K562 (cell line): ENCODE data around the gene ASB18.

Source experiments
- CHCHD3 ChIP-seq: fragments of 250-450 bp; sonication (Bioruptor Pico); IDR thresholded peaks from 2 replicates; pipeline ENCODE4 v2.1.2; 2022; ENCODE audit warnings: mild to moderate bottlenecking
- ETV5 ChIP-seq: sonication (generic); formaldehyde crosslinking; IDR thresholded peaks from 2 replicates; pipeline ENCODE4 v1.4.0; 2020; ENCODE audit warnings: low read depth, mild to moderate bottlenecking, missing genetic modification reagents
- RBM22 ChIP-seq: fragments of 200-400 bp; formaldehyde crosslinking; IDR thresholded peaks from 2 replicates; pipeline ENCODE4 v1.6.1; 2018; ENCODE audit warnings: low read length, low read depth; ENCODE audit not compliant: poor library complexity, severe bottlenecking
- RCOR1 ChIP-seq, 2 experiments: IDR thresholded peaks; 2 replicates each; pipeline ENCODE4 v1.6.1; 2012; ENCODE audit warnings: low read depth in 2 of 2, low read length in 2 of 2, borderline replicate concordance in 1 of 2, improper control_type of control experiment in 1 of 2
- STAG1 ChIP-seq: sonication (generic); formaldehyde crosslinking; IDR thresholded peaks from 2 replicates; pipeline ENCODE4 v1.5.0; 2020; ENCODE audit warnings: missing genetic modification reagents, borderline replicate concordance
- TF ChIP-seq, protein P1 (sequence below), 2 experiments: fragments of 450-650 bp; formaldehyde crosslinking in 1 of 2; IDR thresholded peaks; 2 replicates each; pipeline versions ENCODE4 v1.4.0 to v1.6.1; 2014 to 2020; ENCODE audit warnings: mild to moderate bottlenecking in 2 of 2, borderline replicate concordance in 1 of 2, low read depth in 1 of 2
- TF ChIP-seq, protein P2 (sequence below): fragments of 450-650 bp; formaldehyde crosslinking; IDR thresholded peaks from 2 replicates; pipeline ENCODE4 v1.4.0; 2020; ENCODE audit warnings: mild to moderate bottlenecking, mixed read lengths
- TF ChIP-seq, protein P3 (sequence below), 2 experiments: IDR thresholded peaks; 2 replicates each; pipeline ENCODE4 v1.6.1; 2011; ENCODE audit warnings: borderline replicate concordance in 1 of 2, control low read depth in 1 of 2, low read depth in 1 of 2, low read length in 1 of 2, mild to moderate bottlenecking in 1 of 2, mixed read lengths in 1 of 2, moderate library complexity in 1 of 2; ENCODE audit not compliant: insufficient read depth in 1 of 2, insufficient read length in 1 of 2, poor library complexity in 1 of 2, severe bottlenecking in 1 of 2; ENCODE audit errors: extremely low read depth in 1 of 2
- TF ChIP-seq, protein P4 (sequence below), 3 experiments: IDR thresholded peaks in 2 of 3; conservative IDR thresholded peaks in 1 of 3; 2 replicates each; pipeline ENCODE4 v1.5.1; 2011 to 2012; ENCODE audit warnings: low read length in 3 of 3, mild to moderate bottlenecking in 3 of 3, control low read depth in 2 of 3, improper control_type of control experiment in 1 of 3, inconsistent platforms in 1 of 3, low read depth in 1 of 3, mixed read lengths in 1 of 3, moderate library complexity in 1 of 3; ENCODE audit not compliant: insufficient read depth in 2 of 3

DNA sequence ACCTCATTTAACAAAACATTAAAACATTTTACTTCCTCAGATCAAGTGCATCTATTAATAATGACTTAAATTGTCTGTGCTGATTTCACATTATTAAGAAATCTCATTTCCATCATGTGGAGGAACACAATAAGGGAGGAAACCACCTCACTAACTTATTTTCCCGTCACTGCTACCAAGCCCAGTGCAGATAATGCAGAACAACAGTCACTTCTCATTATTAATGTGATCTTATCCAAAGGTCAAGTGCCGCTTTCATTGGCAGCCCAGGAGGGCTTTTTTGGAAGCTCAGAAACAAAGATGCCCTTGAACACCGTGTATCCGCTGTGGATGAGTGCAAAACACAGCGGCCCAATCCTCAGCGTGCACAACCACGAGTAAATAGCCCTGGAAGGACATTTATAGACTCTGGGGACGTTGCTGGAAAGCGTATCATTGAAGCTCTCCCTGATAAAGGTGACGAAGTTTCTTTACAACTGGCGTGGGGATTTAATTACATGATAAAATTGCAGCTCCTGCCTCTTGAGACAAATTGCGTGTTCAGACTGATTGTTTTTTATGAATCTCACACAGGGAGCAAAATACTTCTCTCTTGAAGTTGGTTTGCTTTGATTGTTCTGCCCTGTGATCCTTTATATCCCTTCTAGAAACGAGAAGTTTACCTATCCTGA is 13.2 kb downstream of the ASB18 start:
- TF ChIP-seq, protein P1, sequence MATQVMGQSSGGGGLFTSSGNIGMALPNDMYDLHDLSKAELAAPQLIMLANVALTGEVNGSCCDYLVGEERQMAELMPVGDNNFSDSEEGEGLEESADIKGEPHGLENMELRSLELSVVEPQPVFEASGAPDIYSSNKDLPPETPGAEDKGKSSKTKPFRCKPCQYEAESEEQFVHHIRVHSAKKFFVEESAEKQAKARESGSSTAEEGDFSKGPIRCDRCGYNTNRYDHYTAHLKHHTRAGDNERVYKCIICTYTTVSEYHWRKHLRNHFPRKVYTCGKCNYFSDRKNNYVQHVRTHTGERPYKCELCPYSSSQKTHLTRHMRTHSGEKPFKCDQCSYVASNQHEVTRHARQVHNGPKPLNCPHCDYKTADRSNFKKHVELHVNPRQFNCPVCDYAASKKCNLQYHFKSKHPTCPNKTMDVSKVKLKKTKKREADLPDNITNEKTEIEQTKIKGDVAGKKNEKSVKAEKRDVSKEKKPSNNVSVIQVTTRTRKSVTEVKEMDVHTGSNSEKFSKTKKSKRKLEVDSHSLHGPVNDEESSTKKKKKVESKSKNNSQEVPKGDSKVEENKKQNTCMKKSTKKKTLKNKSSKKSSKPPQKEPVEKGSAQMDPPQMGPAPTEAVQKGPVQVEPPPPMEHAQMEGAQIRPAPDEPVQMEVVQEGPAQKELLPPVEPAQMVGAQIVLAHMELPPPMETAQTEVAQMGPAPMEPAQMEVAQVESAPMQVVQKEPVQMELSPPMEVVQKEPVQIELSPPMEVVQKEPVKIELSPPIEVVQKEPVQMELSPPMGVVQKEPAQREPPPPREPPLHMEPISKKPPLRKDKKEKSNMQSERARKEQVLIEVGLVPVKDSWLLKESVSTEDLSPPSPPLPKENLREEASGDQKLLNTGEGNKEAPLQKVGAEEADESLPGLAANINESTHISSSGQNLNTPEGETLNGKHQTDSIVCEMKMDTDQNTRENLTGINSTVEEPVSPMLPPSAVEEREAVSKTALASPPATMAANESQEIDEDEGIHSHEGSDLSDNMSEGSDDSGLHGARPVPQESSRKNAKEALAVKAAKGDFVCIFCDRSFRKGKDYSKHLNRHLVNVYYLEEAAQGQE (IDR thresholded peaks at IDR 0.05; ENCODE audit: borderline replicate concordance), result no peak
- TF ChIP-seq, protein P1 (CRISPR knock-in tag; IDR thresholded peaks at IDR 0.05; ENCODE audit: low read depth), result no peak
- TF ChIP-seq, protein P2, sequence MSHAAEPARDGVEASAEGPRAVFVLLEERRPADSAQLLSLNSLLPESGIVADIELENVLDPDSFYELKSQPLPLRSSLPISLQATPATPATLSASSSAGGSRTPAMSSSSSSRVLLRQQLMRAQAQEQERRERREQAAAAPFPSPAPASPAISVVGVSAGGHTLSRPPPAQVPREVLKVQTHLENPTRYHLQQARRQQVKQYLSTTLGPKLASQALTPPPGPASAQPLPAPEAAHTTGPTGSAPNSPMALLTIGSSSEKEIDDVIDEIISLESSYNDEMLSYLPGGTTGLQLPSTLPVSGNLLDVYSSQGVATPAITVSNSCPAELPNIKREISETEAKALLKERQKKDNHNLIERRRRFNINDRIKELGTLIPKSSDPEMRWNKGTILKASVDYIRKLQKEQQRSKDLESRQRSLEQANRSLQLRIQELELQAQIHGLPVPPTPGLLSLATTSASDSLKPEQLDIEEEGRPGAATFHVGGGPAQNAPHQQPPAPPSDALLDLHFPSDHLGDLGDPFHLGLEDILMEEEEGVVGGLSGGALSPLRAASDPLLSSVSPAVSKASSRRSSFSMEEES (CRISPR knock-in tag), result no peak
- TF ChIP-seq, protein P3, sequence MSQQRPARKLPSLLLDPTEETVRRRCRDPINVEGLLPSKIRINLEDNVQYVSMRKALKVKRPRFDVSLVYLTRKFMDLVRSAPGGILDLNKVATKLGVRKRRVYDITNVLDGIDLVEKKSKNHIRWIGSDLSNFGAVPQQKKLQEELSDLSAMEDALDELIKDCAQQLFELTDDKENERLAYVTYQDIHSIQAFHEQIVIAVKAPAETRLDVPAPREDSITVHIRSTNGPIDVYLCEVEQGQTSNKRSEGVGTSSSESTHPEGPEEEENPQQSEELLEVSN (IDR thresholded peaks at IDR 0.05; ENCODE audit: borderline replicate concordance in 1 of 2, extremely low read depth in 1 of 2, insufficient read depth in 1 of 2, insufficient read length in 1 of 2, low read depth in 1 of 2, low read length in 1 of 2, poor library complexity in 1 of 2, severe bottlenecking in 1 of 2), result no peak
- no peak for TF ChIP-seq CHCHD3 (CRISPR knock-in tag)
- TF ChIP-seq, protein P4, sequence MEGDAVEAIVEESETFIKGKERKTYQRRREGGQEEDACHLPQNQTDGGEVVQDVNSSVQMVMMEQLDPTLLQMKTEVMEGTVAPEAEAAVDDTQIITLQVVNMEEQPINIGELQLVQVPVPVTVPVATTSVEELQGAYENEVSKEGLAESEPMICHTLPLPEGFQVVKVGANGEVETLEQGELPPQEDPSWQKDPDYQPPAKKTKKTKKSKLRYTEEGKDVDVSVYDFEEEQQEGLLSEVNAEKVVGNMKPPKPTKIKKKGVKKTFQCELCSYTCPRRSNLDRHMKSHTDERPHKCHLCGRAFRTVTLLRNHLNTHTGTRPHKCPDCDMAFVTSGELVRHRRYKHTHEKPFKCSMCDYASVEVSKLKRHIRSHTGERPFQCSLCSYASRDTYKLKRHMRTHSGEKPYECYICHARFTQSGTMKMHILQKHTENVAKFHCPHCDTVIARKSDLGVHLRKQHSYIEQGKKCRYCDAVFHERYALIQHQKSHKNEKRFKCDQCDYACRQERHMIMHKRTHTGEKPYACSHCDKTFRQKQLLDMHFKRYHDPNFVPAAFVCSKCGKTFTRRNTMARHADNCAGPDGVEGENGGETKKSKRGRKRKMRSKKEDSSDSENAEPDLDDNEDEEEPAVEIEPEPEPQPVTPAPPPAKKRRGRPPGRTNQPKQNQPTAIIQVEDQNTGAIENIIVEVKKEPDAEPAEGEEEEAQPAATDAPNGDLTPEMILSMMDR (IDR thresholded peaks at IDR 0.05 in 2 of 3, conservative IDR thresholded peaks at IDR 0.05 in 1 of 3; ENCODE audit: insufficient read depth in 2 of 3, low read depth in 1 of 3, low read length in 3 of 3), result no peak
- no peak for TF ChIP-seq RCOR1 (IDR thresholded peaks at IDR 0.05; ENCODE audit: borderline replicate concordance in 1 of 2, low read depth in 2 of 2, low read length in 2 of 2)
- no peak for TF ChIP-seq ETV5 (CRISPR knock-in tag)
- no peak for TF ChIP-seq STAG1 (CRISPR knock-in tag)
- no peak for TF ChIP-seq RBM22
